HEK293T (cell line): Measurements from ENCODE around the gene NKD2.

Experiments
- CTCF ChIA-PET: fragments of 350-600 bp; formaldehyde crosslinking; extraction: SDS; loops from one replicate; lab custom pipeline; 2021; ENCODE audit warnings: antibody characterized with exemption, inconsistent platforms; lab: Yijun Ruan, JAX
- POLR2A ChIA-PET: fragments of 350-600 bp; formaldehyde crosslinking; extraction: SDS; loops from one replicate; lab custom pipeline; 2020; ENCODE audit warnings: antibody characterized with exemption, inconsistent platforms; lab: Yijun Ruan, JAX
- DNase-seq: peaks from one replicate; pipeline ENCODE4 v3.0.0; 2012; ENCODE audit warnings: mixed read lengths; ENCODE audit errors: extremely low spot score
- ARNT ChIP-seq: fragments of 450-650 bp; IDR thresholded peaks from 2 replicates; pipeline ENCODE4 v1.6.1; 2017; ENCODE audit warnings: mild to moderate bottlenecking
- BHLHE40 ChIP-seq: fragments of 450-650 bp; IDR thresholded peaks from 2 replicates; pipeline ENCODE4 v1.6.1; 2016; ENCODE audit warnings: mild to moderate bottlenecking, moderate library complexity, borderline replicate concordance
- CTBP1 ChIP-seq: fragments of 450-650 bp; IDR thresholded peaks from 2 replicates; pipeline ENCODE4 v1.6.1; 2016; ENCODE audit warnings: borderline replicate concordance
- ELF4 ChIP-seq: fragments of 450-650 bp; IDR thresholded peaks from 2 replicates; pipeline ENCODE4 v1.6.1; 2017; ENCODE audit warnings: antibody characterized with exemption
- FOXA1 ChIP-seq: fragments of 450-650 bp; IDR thresholded peaks from 2 replicates; pipeline ENCODE4 v1.6.1; 2016; ENCODE audit warnings: mild to moderate bottlenecking
- FOXK2 ChIP-seq: fragments of 450-650 bp; IDR thresholded peaks from 2 replicates; pipeline ENCODE4 v1.6.1; 2016; ENCODE audit warnings: mild to moderate bottlenecking
- FOXM1 ChIP-seq: fragments of 450-650 bp; IDR thresholded peaks from 2 replicates; pipeline ENCODE4 v1.6.1; 2017; ENCODE audit warnings: mild to moderate bottlenecking, borderline replicate concordance
- HDGF ChIP-seq: fragments of 450-650 bp; IDR thresholded peaks from 2 replicates; pipeline ENCODE4 v1.6.1; 2017; ENCODE audit warnings: antibody characterized with exemption, borderline replicate concordance
- L3MBTL2 ChIP-seq: fragments of 450-650 bp; conservative IDR thresholded peaks from 2 replicates; pipeline ENCODE4 v1.6.1; 2016; ENCODE audit warnings: mild to moderate bottlenecking
- LEF1 ChIP-seq: fragments of 450-650 bp; IDR thresholded peaks from 2 replicates; pipeline ENCODE4 v1.6.1; 2017; ENCODE audit warnings: mild to moderate bottlenecking, borderline replicate concordance
- NFRKB ChIP-seq: fragments of 450-650 bp; IDR thresholded peaks from 2 replicates; pipeline ENCODE4 v1.6.1; 2016; ENCODE audit warnings: mild to moderate bottlenecking, moderate library complexity
- PKNOX1 ChIP-seq: fragments of 450-650 bp; IDR thresholded peaks from 2 replicates; pipeline ENCODE4 v1.6.1; 2016
- SP1 ChIP-seq: fragments of 450-650 bp; IDR thresholded peaks from 2 replicates; pipeline ENCODE4 v1.6.1; 2017
- SUZ12 ChIP-seq: fragments of 450-650 bp; IDR thresholded peaks from 2 replicates; pipeline ENCODE4 v1.6.1; 2016; ENCODE audit warnings: mild to moderate bottlenecking
- TARDBP ChIP-seq: fragments of 450-650 bp; IDR thresholded peaks from 2 replicates; pipeline ENCODE4 v1.6.1; 2016
- ZNF384 ChIP-seq: fragments of 450-650 bp; IDR thresholded peaks from 2 replicates; pipeline ENCODE4 v1.6.1; 2016

The NKD2 gene

GRCh38 chr5:1063661-1064382 is 55.2 kb downstream of the NKD2 start:
- CTCF ChIA-PET = no interaction called here
- POLR2A ChIA-PET = no interaction called here
- TF ChIP-seq PKNOX1 = no peak
- no peak for TF ChIP-seq L3MBTL2
- TF ChIP-seq CTBP1 = no peak
- TF ChIP-seq BHLHE40 = no peak
- no peak for TF ChIP-seq SUZ12
- no peak for TF ChIP-seq ARNT
- TF ChIP-seq ELF4 = no peak
- no peak for TF ChIP-seq TARDBP
- no peak for TF ChIP-seq FOXK2
- TF ChIP-seq LEF1 = no peak
- DNase-seq = no peak

- DNase-seq = no peak
- CTCF ChIA-PET = no interaction called here
- TF ChIP-seq FOXA1 (no peak), ZNF384 (no peak), SUZ12 (no peak), FOXK2 (no peak), CTBP1 (no peak), ELF4 (no peak), LEF1 (no peak), SP1 (no peak), TARDBP (no peak), NFRKB (no peak), BHLHE40 (no peak), HDGF (no peak), PKNOX1 (no peak), ARNT (no peak), L3MBTL2 (no peak), FOXM1 (no peak)
- POLR2A ChIA-PET = no interaction called here
Measured at GRCh38 chr5:1064383-1065142, 56.0 kb downstream of the NKD2 start.

- no peak for TF ChIP-seq CTBP1
- DNase-seq = no peak
- POLR2A ChIA-PET = no interaction called here
- CTCF ChIA-PET = no interaction called here
Measured at GRCh38 chr5:1065143-1065750, 56.6 kb downstream of the NKD2 start.

- POLR2A ChIA-PET = no interaction called here
- TF ChIP-seq PKNOX1 = no peak
- TF ChIP-seq CTBP1 = no peak
- no peak for TF ChIP-seq ARNT
- TF ChIP-seq SP1 = no peak
- no peak for TF ChIP-seq SUZ12
- TF ChIP-seq LEF1 = no peak
- no peak for TF ChIP-seq FOXK2
- no peak for TF ChIP-seq FOXM1
- no peak for TF ChIP-seq TARDBP
- no peak for TF ChIP-seq HDGF
- no peak for TF ChIP-seq ELF4
- no peak for TF ChIP-seq FOXA1
- no peak for TF ChIP-seq BHLHE40
- DNase-seq = no peak
- CTCF ChIA-PET = no interaction called here
Measured at GRCh38 chr5:1065891-1066650, 57.5 kb downstream of the NKD2 start.

- CTCF ChIA-PET = no interaction called here
- TF ChIP-seq SP1 (no peak), BHLHE40 (no peak), TARDBP (no peak), L3MBTL2 (no peak), SUZ12 (no peak), ELF4 (no peak), ZNF384 (no peak), FOXK2 (no peak)
- no peak for DNase-seq
- POLR2A ChIA-PET = no interaction called here
Measured at GRCh38 chr5:1066676-1067075, 58.1 kb downstream of the NKD2 start.
